ENCODE data around the gene AGPS.
"Not testable (repeated sequence)": the region's sequence is repeated elsewhere in the genome, so short reads cannot be mapped to it uniquely, and the experiment has no call there.

Gene AGPS

GRCh38 chr2:177533253-177533652 lies 140.7 kb downstream of the AGPS start:
- DNase-seq = no peak

GRCh38 chr2:177535000-177535399 lies 142.4 kb downstream of the AGPS start:
- no peak for DNase-seq

- DNase-seq = no peak
Observed at GRCh38 chr2:177535958-177536504, 143.5 kb downstream of the AGPS start.

- DNase-seq = no peak
Observed at GRCh38 chr2:177537213-177537612, 144.6 kb downstream of the AGPS start.

GRCh38 chr2:177537636-177538035 lies 145.1 kb downstream of the AGPS start:
- no peak for DNase-seq

GRCh38 chr2:177538323-177538722 lies 145.8 kb downstream of the AGPS start:
- DNase-seq = no peak

- DNase-seq = no peak
Observed at GRCh38 chr2:177540283-177540682, 147.7 kb downstream of the AGPS start.

- DNase-seq = no peak
Observed at GRCh38 chr2:177541258-177541991, 148.9 kb downstream of the AGPS start.

GRCh38 chr2:177542396-177542795 lies 149.8 kb downstream of the AGPS start:
- no peak for DNase-seq

- DNase-seq = peak; percentile 17
Observed at GRCh38 chr2:177543007-177543760, 150.6 kb downstream of the AGPS start.

GRCh38 chr2:177545143-177545542 lies 152.6 kb downstream of the AGPS start:
- DNase-seq = no peak

GRCh38 chr2:177545981-177546585 lies 153.5 kb downstream of the AGPS start:
- DNase-seq = no peak

- no peak for DNase-seq
Observed at GRCh38 chr2:177547122-177547521, 154.5 kb downstream of the AGPS start.

GRCh38 chr2:177547772-177548171 lies 155.2 kb downstream of the AGPS start:
- DNase-seq = no peak

GRCh38 chr2:177548636-177549035 lies 156.1 kb downstream of the AGPS start:
- no peak for DNase-seq

- no peak for DNase-seq
Observed at GRCh38 chr2:177549171-177549570, 156.6 kb downstream of the AGPS start.

GRCh38 chr2:177550264-177551200 lies 158.0 kb downstream of the AGPS start:
- no peak for DNase-seq

GRCh38 chr2:177551360-177551759 lies 158.8 kb downstream of the AGPS start:
- not testable (repeated sequence) for DNase-seq

- DNase-seq = no peak
Observed at GRCh38 chr2:177551989-177552421, 159.4 kb downstream of the AGPS start.

- peak; percentile 80 for DNase-seq
Observed at GRCh38 chr2:177552422-177553175, 160.0 kb downstream of the AGPS start.

- DNase-seq = no peak
Observed at GRCh38 chr2:177553176-177553884, 160.8 kb downstream of the AGPS start.

All from HCEC 1CT (cell line).